IPS-15b (cell line): ENCODE data around the gene ABHD12.

ENCODE experiments used
- H3K27me3 ChIP-seq: one replicate; pipeline ENCODE4 v1.6.1; 2013; ENCODE audit warnings: low read length; ENCODE audit not compliant: control insufficient read depth, insufficient read depth
- H3K36me3 ChIP-seq: one replicate; pipeline ENCODE4 v1.6.1; 2013; ENCODE audit warnings: low read length; ENCODE audit not compliant: control insufficient read depth, insufficient read depth
- H3K4me1 ChIP-seq: one replicate; pipeline ENCODE4 v1.6.1; 2013; ENCODE audit warnings: mild to moderate bottlenecking, low read length; ENCODE audit not compliant: control insufficient read depth, insufficient read depth
- H3K4me3 ChIP-seq: one replicate; pipeline ENCODE4 v1.5.1; 2013; ENCODE audit warnings: low read depth, low read length
- H3K9ac ChIP-seq: one replicate; pipeline ENCODE4 v1.6.1; 2013; ENCODE audit warnings: low read depth, mild to moderate bottlenecking, low read length
- H3K9me3 ChIP-seq: one replicate; pipeline ENCODE4 v1.6.1; 2013; ENCODE audit warnings: mild to moderate bottlenecking, low read length; ENCODE audit not compliant: control insufficient read depth, insufficient read depth

The ABHD12 gene

GRCh38 chr20:25295386-25296093 is 95.1 kb downstream of the ABHD12 start:
- peaks cover 12% of the 10 kb centered on the region for H3K36me3 ChIP-seq
- H3K4me1 ChIP-seq, result no peaks in the 10 kb centered on the region
- H3K27me3 ChIP-seq, result no peaks in the 10 kb centered on the region
- no peak overlapping the region for H3K9ac ChIP-seq
- no peaks in the 10 kb centered on the region for H3K9me3 ChIP-seq
- H3K4me3 ChIP-seq, result no peak overlapping the region

GRCh38 chr20:25294459-25295385 is 95.9 kb downstream of the ABHD12 start:
- H3K9ac ChIP-seq, result no peak overlapping the region
- no peaks in the 10 kb centered on the region for H3K4me1 ChIP-seq

GRCh38 chr20:25293910-25294458 is 96.7 kb downstream of the ABHD12 start:
- Histone ChIP-seq H3K27me3 (no peaks in the 10 kb centered on the region), H3K9ac (no peak overlapping the region), H3K4me3 (no peak overlapping the region), H3K9me3 (no peaks in the 10 kb centered on the region), H3K4me1 (no peaks in the 10 kb centered on the region), H3K36me3 (peaks cover 13% of the 10 kb centered on the region)

More at GRCh38 chr20:25294459-25295385, 95.9 kb downstream of the ABHD12 start:
- H3K27me3 ChIP-seq, result no peaks in the 10 kb centered on the region
- H3K36me3 ChIP-seq, result peaks cover 13% of the 10 kb centered on the region
- no peak overlapping the region for H3K4me3 ChIP-seq
- H3K9me3 ChIP-seq, result no peaks in the 10 kb centered on the region

- H3K9me3 ChIP-seq, result no peaks in the 10 kb centered on the region
- no peak overlapping the region for H3K9ac ChIP-seq
- peaks cover 13% of the 10 kb centered on the region for H3K36me3 ChIP-seq
- H3K4me1 ChIP-seq, result no peaks in the 10 kb centered on the region
- H3K4me3 ChIP-seq, result no peak overlapping the region
- H3K27me3 ChIP-seq, result no peaks in the 10 kb centered on the region
Measured at GRCh38 chr20:25293507-25293906, 97.1 kb downstream of the ABHD12 start.

GRCh38 chr20:25292176-25292891 is 98.3 kb downstream of the ABHD12 start:
- Histone ChIP-seq H3K36me3 (peaks cover 20% of the 10 kb centered on the region), H3K9ac (no peak overlapping the region)

GRCh38 chr20:25291432-25292133 is 99.1 kb downstream of the ABHD12 start:
- Histone ChIP-seq H3K9ac (no peak overlapping the region), H3K9me3 (no peaks in the 10 kb centered on the region), H3K36me3 (peaks cover 20% of the 10 kb centered on the region), H3K27me3 (no peaks in the 10 kb centered on the region), H3K4me3 (no peak overlapping the region), H3K4me1 (no peaks in the 10 kb centered on the region)

More at GRCh38 chr20:25292176-25292891, 98.3 kb downstream of the ABHD12 start:
- no peaks in the 10 kb centered on the region for H3K9me3 ChIP-seq
- H3K27me3 ChIP-seq, result no peaks in the 10 kb centered on the region
- no peak overlapping the region for H3K4me3 ChIP-seq
- no peaks in the 10 kb centered on the region for H3K4me1 ChIP-seq

- peaks cover 20% of the 10 kb centered on the region for H3K36me3 ChIP-seq
- H3K9me3 ChIP-seq, result no peaks in the 10 kb centered on the region
- H3K4me1 ChIP-seq, result no peaks in the 10 kb centered on the region
- no peaks in the 10 kb centered on the region for H3K27me3 ChIP-seq
- no peak overlapping the region for H3K9ac ChIP-seq
- H3K4me3 ChIP-seq, result no peak overlapping the region
Measured at GRCh38 chr20:25290646-25291431, 99.8 kb downstream of the ABHD12 start.

- Histone ChIP-seq H3K9me3 (no peaks in the 10 kb centered on the region), H3K9ac (no peak overlapping the region), H3K4me3 (no peak overlapping the region), H3K36me3 (peaks cover 27% of the 10 kb centered on the region), H3K4me1 (no peaks in the 10 kb centered on the region), H3K27me3 (no peaks in the 10 kb centered on the region)
Measured at GRCh38 chr20:25289886-25290597, 100.6 kb downstream of the ABHD12 start.

- Histone ChIP-seq H3K27me3 (no peaks in the 10 kb centered on the region), H3K9me3 (no peaks in the 10 kb centered on the region), H3K4me1 (no peaks in the 10 kb centered on the region), H3K4me3 (no peak overlapping the region), H3K36me3 (peaks cover 36% of the 10 kb centered on the region), H3K9ac (no peak overlapping the region)
Measured at GRCh38 chr20:25288291-25289181, 102.1 kb downstream of the ABHD12 start.
